ENCODE measurements around the gene TMOD1.

TMOD1 gene

GRCh38 chr9:97545486-97545885 lies 44.0 kb downstream of the TMOD1 start:
- no peak for DNase-seq (ENCODE audit: low read depth in 3 of 3, low spot score in 1 of 3)

GRCh38 chr9:97547098-97547829 lies 45.8 kb downstream of the TMOD1 start:
- no peak for DNase-seq (ENCODE audit: low read depth in 3 of 3, low spot score in 1 of 3)

- no peak for DNase-seq (ENCODE audit: low read depth in 3 of 3, low spot score in 1 of 3)
These were observed 46.9 kb downstream of the TMOD1 start for GRCh38 chr9:97548379-97548778.

GRCh38 chr9:97548819-97549540 lies 47.5 kb downstream of the TMOD1 start:
- no peak for DNase-seq (ENCODE audit: low read depth in 3 of 3, low spot score in 1 of 3)

DNA sequence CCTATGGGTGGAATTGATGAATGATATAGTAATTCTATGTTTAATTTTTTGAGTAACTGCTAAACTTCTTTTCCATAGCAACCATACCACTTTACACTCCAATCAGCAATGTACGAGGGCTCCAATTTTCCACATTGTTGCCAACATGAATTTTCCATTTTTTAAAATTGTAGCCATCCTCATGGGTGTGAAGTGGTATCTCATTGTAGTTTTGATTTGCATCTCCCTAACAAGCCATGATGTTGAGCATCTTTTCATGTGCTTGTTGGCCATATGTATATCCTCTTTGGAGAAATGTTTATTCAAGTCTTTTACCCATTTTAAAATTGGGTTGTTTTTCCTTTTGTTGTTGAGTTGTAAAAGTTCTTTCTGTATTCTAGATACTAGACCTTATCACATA lies 48.9 kb downstream of the TMOD1 start:
- DNase-seq (ENCODE audit: low read depth in 3 of 3, low spot score in 1 of 3): no peak

DNA sequence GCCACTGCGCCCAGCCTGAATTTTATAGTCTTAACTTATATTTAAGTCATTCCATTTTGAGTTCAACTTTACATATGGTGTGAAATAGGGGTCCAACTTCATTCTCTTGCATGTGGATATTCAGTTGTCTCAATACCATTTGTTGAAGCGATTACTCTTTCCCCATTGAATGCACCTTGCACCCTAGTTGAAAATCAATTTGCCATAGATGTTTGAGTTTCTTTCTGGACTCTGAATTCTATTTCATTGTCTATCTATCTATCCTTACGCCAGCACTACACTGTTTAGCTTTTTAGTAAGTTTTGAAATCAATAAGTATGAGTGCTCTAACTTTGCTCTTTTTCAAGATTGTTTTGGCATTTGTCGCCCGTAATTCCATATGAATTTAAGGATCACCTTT lies 49.8 kb downstream of the TMOD1 start:
- no peak for DNase-seq (ENCODE audit: low read depth in 3 of 3, low spot score in 1 of 3)

- no peak for DNase-seq (ENCODE audit: low read depth in 3 of 3, low spot score in 1 of 3)
These were observed 51.7 kb downstream of the TMOD1 start for GRCh38 chr9:97553141-97553540.

DNA sequence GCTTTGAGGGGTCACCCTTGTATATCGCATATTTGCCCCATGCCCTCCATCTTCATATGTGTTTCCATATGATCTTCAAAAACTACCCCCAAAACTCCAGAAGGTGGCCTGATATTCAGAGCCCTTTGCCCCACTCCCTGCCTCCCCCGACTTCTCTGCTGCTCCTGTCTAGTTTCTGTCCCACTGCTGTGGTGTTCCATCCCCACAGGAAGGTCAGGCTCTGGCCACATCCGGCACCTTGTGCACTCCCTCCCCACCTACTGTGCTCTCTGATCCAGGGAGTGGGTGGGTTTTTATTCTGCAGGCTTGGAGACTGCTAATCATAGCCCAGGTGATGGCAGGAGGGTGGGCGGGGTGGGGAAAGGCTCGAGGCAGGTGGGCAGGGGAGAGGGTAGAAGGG lies 52.4 kb downstream of the TMOD1 start:
- DNase-seq (ENCODE audit: low read depth in 3 of 3, low spot score in 1 of 3): no peak

DNA sequence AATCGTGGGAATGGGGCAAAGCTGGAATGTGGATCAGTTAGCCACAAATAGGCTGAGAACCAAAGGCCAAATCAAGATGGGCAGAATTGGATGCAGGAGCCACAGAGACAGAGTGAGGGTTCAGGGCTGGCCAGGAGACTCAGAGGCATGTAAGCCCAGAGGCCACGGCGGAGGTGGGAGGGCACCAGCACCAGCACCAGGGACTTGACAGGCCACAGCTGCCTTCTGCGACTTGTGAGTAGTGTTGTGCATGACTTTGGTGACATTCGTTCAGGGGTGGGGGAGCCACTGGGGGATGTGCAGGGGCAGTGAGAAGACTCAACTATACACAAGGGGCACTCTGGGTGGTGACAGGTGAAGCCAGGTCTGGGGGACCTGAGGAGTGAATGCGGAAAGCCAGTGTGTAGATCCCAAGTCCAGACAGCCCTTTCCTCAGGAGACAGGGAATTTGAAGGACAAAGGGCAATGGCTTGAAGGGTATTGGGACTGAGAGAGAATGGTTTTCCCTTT lies 53.2 kb downstream of the TMOD1 start:
- no peak for DNase-seq (ENCODE audit: low read depth in 3 of 3, low spot score in 1 of 3)

DNA sequence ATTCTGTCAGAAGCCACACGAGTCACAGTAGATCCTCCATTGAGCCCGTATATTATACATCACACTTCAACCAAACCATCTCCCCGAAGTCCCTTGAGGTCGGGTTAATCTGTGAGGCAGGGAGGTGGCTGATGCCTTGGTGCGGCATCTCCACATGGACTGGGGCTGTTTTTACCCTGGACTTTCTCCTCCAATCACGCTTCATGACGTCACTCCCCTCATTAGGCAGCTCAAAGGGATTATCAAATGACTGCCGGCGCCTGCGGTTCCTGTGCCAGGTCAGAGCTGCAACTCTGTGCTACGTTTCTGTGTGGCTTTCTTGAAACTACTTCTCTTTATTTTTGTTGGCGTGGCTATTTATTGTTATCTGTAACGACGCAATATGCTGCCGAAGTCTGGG lies 53.7 kb downstream of the TMOD1 start:
- no peak for DNase-seq (ENCODE audit: low read depth in 3 of 3, low spot score in 1 of 3)

GRCh38 chr9:97556036-97556720 lies 54.7 kb downstream of the TMOD1 start:
- DNase-seq (ENCODE audit: low read depth in 3 of 3, low spot score in 1 of 3): no peak

DNA sequence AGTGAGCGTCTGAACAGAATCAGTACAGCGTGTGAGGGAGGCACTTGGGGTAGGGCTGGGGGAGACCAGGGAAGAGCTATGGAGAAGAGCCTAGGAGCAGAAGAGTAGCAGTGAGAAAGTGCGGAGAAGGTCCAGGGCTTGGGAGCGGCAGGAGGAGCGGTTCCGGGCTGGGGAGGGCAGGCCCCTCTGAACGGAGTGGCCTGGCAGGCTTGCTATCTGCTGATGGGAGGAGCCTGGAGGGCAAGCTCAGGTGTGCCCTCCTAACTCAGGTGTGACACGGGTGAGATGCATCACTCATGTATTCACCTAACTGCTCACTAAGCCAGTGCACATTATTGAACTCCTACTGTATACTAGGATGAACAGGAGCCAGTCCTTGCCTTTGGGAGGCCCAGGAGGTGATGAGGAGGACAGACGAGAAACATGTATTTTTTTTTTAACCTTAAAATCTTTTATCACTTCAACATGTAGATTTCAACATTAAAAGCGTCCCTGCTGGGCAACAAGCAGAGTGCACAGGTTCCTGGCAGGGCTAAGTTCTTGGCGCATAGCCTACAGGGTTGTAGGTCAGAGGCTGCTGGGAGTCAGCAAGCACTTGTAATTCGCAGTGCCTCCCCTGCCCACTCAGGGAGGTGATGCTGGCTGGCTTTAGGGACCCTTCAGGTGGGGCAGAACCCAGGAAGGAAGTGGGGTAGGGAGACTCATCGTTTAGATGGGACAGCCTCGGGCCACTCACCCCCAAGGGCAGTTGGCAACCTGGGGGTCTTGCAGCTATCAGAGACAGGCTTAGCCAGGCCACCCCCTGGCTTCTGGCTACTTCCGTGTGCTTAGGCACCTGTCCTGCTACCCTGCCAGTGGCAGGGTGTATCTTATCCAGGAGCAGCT lies 55.5 kb downstream of the TMOD1 start:
- DNase-seq (ENCODE audit: low read depth in 3 of 3, low spot score in 1 of 3): no peak

GRCh38 chr9:97557606-97558095 lies 56.2 kb downstream of the TMOD1 start:
- DNase-seq (ENCODE audit: low read depth in 3 of 3, low spot score in 1 of 3): no peak

GRCh38 chr9:97558701-97559101 lies 57.2 kb downstream of the TMOD1 start:
- DNase-seq (ENCODE audit: low read depth in 3 of 3, low spot score in 1 of 3): no peak

DNA sequence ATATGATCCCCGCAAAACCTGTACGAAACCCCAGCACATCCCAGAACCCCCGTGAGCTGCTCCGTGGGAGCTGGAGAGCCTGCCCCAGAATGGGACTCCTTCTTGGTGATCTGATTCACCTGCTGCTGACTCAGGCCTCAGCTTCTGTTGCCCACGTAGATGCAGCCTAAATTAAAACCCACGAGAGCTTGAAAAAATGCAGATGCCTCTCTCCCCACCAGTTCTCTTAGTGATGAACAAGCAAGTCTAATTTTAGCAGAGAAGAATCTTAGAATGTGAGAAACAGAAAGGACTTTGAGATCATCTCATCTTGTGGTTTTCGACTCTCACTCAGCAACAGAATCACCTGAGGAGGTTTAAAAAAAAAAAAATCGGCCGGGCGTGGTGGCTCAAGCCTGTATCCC lies 57.6 kb downstream of the TMOD1 start:
- no peak for DNase-seq (ENCODE audit: low read depth in 3 of 3, low spot score in 1 of 3)

GRCh38 chr9:97560154-97560553 lies 58.7 kb downstream of the TMOD1 start:
- DNase-seq (ENCODE audit: low read depth in 3 of 3, low spot score in 1 of 3): no peak

DNA sequence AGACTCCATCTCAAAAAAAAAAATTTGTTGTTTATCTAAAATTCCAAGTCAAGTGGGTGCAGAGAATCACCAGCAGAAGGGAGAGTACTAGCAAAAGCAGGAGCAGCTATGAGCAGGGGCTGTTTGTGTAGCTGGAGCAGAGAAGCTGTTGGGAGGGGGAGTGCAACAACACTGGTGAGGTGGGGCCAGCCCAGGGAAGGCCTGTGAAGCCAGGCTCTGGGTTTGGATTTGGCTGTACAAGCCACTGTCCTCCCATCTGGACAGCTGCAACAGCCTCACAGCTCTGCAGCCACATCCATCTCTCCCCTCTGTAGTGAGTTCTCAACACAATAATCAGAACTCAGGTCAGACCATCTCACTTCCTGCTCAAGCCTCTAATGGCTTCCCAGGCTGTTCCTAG lies 59.4 kb downstream of the TMOD1 start:
- DNase-seq (ENCODE audit: low read depth in 3 of 3, low spot score in 1 of 3): no peak

- no peak for DNase-seq (ENCODE audit: low read depth in 3 of 3, low spot score in 1 of 3)
These were observed 60.0 kb downstream of the TMOD1 start for GRCh38 chr9:97561501-97561900.

GRCh38 chr9:97562542-97562941 lies 61.1 kb downstream of the TMOD1 start:
- no peak for DNase-seq (ENCODE audit: low read depth in 3 of 3, low spot score in 1 of 3)

DNA sequence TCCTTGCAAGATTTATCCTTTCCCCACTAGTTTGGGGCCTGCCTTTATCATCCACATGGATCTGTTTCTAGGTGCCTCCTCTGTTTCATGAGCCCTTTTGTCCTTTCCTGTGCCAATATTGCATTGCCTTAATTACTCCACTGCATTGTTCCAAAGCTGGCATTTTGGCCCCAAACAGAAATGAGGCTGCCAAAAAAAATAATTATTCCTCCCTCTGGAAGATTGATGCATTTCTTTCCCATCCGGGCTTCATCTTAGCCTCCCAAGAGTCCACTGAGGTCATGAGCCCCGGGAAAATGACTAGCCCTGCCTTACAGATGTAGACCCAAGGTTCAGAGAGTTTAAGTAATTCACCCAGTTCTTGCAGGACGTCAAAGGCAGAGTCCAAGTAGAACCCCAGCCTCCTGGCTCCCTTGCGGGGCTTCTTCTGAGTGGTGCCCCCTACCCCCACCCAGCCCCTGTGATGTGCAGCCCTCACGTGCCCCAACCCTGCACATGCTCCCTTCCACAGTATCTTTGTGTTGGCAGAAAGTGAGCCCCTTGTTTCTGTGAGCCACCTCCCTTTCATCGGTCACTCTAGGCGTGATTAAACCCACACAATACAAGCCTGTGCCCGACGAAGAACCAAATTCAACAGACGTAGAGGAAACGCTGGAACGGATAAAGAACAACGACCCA lies 62.1 kb downstream of the TMOD1 start:
- no peak for DNase-seq (ENCODE audit: low read depth in 3 of 3, low spot score in 1 of 3)
